ENCODE data around the gene GRIP2.

GRIP2 gene

DNA sequence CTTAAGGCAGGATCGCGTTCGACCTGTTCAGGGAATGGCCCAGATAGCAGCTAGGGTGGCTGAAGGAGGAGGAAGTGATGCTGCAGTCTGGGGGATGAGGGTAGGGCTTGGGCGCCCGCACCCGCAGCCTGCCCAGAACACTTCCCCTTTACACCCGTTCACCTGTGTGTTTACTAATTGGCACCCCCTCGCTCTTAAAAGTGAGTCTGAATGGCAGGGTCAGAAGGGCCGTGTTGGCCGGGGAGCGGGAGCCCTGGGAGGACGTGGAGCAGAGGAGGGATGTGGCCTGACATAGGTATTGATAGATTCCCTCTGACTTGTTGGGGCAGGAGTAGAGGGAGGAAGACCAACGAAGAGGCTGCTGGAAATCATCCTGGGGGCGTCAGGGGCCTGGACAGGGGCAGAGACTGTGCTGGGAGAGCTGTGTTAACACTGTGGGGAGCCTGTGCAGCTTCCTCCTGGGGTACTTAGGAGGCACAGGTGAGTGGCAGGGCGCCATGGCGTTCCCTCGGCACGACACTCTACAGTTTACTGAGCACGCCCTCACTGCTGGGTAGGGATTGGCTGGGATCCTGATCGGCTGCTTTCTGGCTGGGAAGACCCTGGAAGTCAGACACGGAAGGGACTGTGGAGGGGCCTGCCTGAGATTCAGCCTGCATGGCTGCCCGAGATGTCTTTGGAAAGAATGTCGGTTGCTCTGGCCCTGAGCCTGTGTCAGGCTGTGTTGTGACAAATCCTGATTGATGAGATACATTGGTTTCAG, 86.1 kb downstream of the GRIP2 start:
- no peak for DNase-seq (ENCODE audit: low read depth in 2 of 2)

DNA sequence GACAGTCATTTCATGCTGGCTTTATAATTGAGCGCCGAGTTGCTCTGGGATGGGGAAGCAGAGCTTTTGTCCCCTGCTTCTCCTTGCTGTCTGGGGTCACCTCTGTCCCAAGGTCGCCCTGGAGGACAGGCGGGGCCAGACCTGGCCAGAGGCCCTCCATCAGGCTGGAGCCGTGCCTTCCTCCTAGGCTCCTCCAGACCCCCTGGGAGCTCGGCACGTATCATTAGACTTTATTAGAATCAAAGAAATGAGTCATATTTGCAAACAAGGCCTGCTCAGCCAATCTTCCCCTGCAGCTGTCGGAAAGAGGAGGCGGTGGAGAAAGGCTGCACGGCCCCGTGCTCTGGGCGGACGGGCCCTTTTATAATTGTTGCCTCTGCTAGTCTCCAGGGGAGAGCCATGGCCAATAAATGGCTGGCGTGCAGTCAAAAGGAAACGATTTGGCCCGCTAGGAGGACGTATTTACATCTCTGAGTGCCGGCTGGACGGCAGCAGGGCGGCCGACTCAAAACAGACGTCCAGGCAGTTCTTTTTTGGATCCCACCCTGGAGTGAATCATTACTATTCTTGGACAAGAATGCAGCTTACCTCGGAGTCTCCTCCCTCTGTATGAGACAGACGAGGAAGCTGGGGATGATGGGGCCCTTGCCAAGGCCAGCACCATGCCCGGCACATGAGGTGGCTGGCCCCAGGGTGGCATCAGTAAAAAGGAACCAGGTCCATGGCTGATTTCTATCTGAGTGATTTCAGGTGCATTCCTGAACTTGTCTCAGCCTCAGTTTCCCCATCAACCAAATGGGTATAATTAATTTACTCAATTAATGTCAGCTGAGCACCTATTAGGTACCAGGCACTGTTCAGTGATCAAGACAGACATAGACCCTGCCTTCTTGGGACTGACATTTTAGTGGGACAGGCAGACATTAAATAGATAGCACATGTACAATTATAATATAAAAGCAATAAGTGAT, 87.1 kb downstream of the GRIP2 start:
- DNase-seq (ENCODE audit: low read depth in 2 of 2): no peak

GRCh38 chr3:14451844-14452739, 88.0 kb downstream of the GRIP2 start:
- DNase-seq (ENCODE audit: low read depth in 2 of 2): no peak

- DNase-seq (ENCODE audit: low read depth in 2 of 2): no peak
These were observed 89.1 kb downstream of the GRIP2 start for GRCh38 chr3:14450922-14451606.

- no peak for DNase-seq (ENCODE audit: low read depth in 2 of 2)
These were observed 89.6 kb downstream of the GRIP2 start for GRCh38 chr3:14450506-14450905.

DNA sequence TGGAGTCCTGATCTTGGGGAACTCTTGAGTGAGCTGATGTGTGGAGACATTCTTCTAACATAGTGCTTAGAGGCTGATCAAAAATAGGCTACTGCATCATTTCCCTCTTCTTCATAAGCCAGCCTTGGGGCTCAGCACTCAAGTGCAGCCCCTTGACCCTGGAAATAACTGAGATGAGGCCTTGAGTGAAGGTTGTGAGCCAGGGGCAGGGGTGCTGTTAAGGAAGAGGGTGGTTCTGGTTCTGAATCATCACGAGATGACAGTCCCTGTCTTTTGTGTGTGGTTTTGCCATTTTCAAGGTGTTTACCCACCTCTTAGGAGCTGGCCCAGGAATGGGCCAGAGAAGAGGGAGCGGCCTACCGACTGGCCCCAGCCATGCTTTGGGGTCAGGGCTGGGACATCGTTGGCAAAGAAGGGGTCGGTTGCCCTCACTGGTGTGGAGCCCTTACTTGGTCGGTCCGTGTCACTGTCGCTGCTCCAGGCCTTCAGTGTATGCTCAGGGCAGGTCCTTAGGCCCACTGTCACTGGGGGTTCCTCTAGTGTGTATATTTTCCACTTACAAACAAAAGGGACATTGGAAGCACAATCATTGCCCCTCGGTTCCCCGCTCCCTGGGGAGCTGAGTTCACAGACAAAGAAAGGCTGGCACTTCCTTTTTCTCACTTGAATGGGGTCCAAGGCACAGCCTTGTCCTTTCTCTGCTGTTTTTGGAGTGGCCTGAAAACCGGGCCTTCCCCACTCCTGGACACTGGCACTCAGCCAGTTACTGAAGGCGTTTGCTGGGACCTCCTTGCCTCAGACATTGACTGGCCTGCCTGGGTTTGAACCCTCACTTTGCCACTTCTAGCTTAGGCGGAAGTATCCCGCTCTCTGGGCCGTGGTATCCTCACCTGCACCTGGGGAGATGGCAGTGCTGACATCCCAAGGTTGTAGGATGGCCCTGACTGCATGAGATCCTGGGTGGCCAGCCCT, 91.1 kb downstream of the GRIP2 start:
- DNase-seq (ENCODE audit: low read depth in 2 of 2): no peak

- DNase-seq (ENCODE audit: low read depth in 2 of 2): no peak
These were observed 92.1 kb downstream of the GRIP2 start for GRCh38 chr3:14448063-14448462.

GRCh38 chr3:14446988-14447570, 93.1 kb downstream of the GRIP2 start:
- no peak for DNase-seq (ENCODE audit: low read depth in 2 of 2)

DNA sequence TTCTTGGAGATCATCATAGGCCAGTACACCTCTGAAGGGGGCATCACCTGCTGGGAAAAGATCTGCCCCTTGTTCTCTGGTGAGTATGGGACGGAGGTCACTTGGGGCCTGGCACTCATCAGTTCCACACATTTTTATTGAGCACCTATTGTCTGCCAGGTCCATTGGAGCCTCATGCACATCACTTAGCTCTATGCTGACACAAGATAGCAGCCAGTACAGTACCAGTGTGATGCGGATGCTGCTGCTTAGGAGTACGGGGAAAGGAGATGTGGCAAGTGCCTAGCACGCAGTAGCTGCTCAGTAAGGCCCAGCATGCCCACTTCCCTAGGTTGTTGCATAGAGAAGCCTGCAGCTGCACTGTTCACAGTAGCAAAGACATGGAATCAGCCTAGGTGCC, 94.4 kb downstream of the GRIP2 start:
- no peak for DNase-seq (ENCODE audit: low read depth in 2 of 2)

DNA sequence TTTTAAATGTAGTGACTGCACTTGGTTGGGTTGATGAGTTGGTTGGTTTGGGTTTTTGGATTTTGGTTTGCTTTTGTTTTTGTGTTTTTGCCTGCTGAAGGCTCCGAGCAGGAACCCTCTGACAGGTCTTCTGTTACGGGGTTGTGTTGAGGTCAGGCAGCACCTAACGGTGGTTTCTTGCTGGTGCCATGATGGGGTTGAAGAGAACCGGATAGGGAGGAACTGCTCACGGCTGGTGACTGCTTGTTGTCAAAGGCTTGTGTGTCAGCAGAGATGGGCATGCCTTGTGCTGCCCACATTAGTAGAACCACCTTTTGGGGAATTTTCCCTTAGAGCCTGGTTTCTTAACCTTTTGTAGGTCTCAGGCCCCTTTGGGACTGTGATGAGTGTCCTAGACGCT, 95.8 kb downstream of the GRIP2 start:
- no peak for DNase-seq (ENCODE audit: low read depth in 2 of 2)

GRCh38 chr3:14441920-14442300, 98.2 kb downstream of the GRIP2 start:
- no peak for DNase-seq (ENCODE audit: low read depth in 2 of 2)

- DNase-seq (ENCODE audit: low read depth in 2 of 2): no peak
These were observed 98.8 kb downstream of the GRIP2 start for GRCh38 chr3:14441240-14441919.

DNA sequence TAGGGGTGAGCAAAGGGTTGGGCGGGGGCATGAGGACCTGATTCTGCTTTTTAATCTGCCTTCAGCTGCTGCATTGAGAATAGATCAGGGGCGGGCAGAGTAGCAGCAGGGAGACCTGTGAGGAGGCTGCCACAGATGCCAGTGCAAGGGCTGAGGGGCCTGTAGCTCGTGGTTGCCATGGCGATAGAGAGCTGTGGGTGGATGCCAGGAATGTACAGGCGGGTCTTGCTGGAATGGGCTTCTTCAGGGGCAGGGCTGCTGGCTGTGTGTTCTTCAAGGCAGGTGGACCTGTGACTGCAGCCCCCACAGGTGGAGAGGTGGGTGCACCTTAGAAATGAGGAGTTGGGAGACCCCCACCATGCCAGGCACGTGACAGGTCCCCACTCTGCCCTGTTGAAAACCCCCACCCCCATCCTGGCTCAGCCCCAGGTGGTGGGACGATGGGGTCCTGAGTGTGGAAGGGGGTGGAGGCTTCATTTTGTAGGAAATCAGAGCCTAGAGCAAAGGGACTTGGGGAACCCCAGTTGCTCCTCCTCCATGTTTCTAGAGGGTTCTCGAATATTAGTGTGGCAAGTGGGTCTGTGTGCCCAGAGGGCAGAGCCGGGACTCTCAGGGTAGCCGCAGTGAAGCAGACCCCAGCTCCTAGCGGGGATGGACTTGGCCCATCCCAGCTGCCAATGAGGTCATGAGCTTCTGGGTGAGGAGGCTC, 99.5 kb downstream of the GRIP2 start:
- no peak for DNase-seq (ENCODE audit: low read depth in 2 of 2)

DNA sequence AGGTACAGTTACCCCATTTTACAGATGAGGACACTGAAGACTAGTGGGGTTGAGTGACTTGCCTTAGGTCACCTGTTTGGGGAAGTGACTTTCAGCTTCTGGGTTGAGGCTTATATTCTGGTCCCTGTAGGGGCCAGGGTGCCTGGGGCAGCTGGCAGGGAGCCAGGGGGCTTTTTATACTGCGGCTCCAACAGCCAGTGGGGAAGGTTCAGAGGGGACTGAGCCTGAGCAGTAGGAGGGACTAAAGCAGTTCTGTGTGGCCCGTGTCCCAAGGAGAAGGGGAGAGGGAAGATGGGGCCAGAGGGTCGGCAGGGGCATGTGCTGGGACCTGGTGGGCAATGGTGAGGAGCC, 100.0 kb downstream of the GRIP2 start:
- no peak for DNase-seq (ENCODE audit: low read depth in 2 of 2)

DNA sequence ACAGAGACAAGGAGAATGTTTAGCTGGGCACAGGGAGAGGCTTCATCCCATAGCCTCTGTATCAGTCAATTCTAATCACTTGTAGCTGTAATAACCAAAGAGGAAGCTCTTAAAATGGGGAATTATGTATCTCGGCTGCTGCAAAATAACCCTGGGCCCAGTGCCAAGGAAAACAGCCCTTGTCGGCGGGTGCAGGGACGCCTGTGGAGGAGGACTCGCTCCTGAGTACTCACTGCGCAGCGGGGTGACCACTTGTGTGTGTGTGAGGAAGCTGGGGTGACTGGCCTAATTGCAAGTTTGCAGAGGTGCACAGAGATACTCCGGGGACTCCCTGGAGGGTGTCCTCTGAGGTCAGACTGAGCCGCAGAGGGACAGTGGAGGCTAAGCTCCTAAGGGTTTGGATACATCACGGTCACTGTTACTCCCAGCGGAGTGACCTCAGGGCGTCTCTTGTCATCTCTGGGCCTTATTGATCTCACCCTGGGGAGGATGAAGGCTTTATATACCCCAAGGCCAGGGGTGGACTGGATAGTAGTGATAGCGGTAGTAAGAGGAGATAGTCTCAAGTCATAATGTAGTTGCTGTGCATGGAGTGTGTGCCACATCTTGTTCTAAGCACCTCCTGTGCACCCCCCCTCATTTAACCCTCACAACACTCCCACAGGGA, 100.5 kb downstream of the GRIP2 start:
- no peak for DNase-seq (ENCODE audit: low read depth in 2 of 2)

All from stimulated activated CD4-positive, alpha-beta T cell treated with anti-CD3 and anti-CD28 coated beads, Interleukin-15, amount 100 ng/mL, for 48 hours (primary cell).